Smooth muscle cell of bladder (primary cell): ENCODE data around the gene DNAL4. TPM values are rescaled to one million over a fixed set of nuclear protein-coding genes. Genes with fewer than 3 reads are reported as not detected.

ENCODE experiments used
- total RNA-seq: library from RNA; depleted of rRNA; stranded (reverse); fragments of >200 nt; gene quantifications from 2 replicates; pipeline ENCODE4 v1.2.3, GENCODE V29; 2014

DNAL4 gene, protein sequence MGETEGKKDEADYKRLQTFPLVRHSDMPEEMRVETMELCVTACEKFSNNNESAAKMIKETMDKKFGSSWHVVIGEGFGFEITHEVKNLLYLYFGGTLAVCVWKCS
- total RNA-seq, result 17.2 and 21.4 TPM in 2 replicates

GRCh38 chr22:38793721-38794466, at the start of gene DNAL4:
DNAL4 (minus strand) TSS chr22:38794143; CDS start chr22:38782731, 11,412 bp downstream.

DNA sequence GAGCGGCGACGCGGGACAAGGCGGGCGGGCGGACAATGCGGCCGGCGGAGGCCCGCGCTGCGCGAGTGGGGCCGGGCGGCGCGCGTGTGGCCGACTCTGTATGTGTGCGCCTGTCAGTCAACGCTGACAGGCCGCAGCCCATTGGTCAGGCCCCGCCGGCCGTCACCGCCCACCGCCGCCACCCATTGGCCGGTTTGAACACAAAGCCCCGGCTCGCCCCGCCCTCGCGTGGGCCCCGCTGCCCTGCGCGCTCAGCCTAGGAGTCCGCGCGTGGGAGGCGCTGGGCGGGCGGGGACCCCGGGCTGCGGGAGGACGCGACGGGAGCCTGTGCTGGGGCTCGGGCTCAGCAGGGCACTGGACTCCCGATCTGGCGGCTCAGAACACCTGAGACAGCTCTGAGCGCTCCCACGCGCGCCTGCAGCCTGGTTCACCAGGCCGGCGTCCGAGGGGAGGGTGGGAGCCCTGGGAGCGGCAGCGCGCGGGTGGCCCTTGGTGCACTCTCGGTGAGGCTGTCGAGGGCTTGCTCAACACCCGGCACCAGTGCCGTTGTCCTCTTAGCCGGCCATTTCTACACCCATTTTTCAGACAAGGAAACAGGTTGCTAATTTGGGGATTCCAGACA, 37.9 kb downstream of the DNAL4 start, which contains the start of gene SUN2:
Gene SUN2, minus strand, starts transcription at position 88 of the 622 bp plus-strand sequence. CDS start 3,370 bp downstream, outside the sequence.

Other genes with a start within 250 kb of the DNAL4 start
- gene DMC1, start 224.0 kb downstream of the DNAL4 start, total RNA-seq, result 2.7 and 3.1 TPM in 2 replicates
- gene FAM227A, start 137.8 kb downstream of the DNAL4 start, total RNA-seq, result 1.6 and 2.1 TPM in 2 replicates
- 16.2 and 23.5 TPM in 2 replicates for gene CBY1, start 137.5 kb downstream of the DNAL4 start, total RNA-seq
- gene TOMM22, start 112.2 kb downstream of the DNAL4 start, total RNA-seq, result 63.0 and 73.4 TPM in 2 replicates
- gene JOSD1, start 93.2 kb downstream of the DNAL4 start, total RNA-seq, result 39.8 and 40.2 TPM in 2 replicates
- 18.6 and 26.4 TPM in 2 replicates for gene GTPBP1, start 88.2 kb downstream of the DNAL4 start, total RNA-seq
- gene SUN2, start 38.1 kb downstream of the DNAL4 start, total RNA-seq, result 42.7 and 48.8 TPM in 2 replicates
- 0.14 and 0.46 TPM in 2 replicates for gene NPTXR, start 49.9 kb upstream of the DNAL4 start, total RNA-seq
- 27.6 and 40.1 TPM in 2 replicates for gene CBX6, start 78.1 kb upstream of the DNAL4 start, total RNA-seq
- gene APOBEC3A, start 163.5 kb upstream of the DNAL4 start, total RNA-seq, result not detected in 2 replicates
- gene APOBEC3B, start 188.2 kb upstream of the DNAL4 start, total RNA-seq, result 0.37 and 0.43 TPM in 2 replicates
- 5.6 and 7.5 TPM in 2 replicates for gene APOBEC3C, start 220.1 kb upstream of the DNAL4 start, total RNA-seq
- 1.1 and 1.3 TPM in 2 replicates for gene APOBEC3D, start 227.0 kb upstream of the DNAL4 start, total RNA-seq
- gene APOBEC3F, start 246.7 kb upstream of the DNAL4 start, total RNA-seq, result 5.5 and 7.1 TPM in 2 replicates